Bronchial epithelial cell (primary cell): Measurements from ENCODE around the gene DSG4. TPM values are rescaled to one million over a fixed set of nuclear protein-coding genes. Genes with fewer than 3 reads are reported as not detected.

Experiments used
- DNase-seq: peaks from one replicate; pipeline ENCODE4 v3.0.0-alpha.2; 2010; ENCODE audit warnings: low read depth
- FAIRE-seq: peaks from 2 replicates; lab custom pipeline; 2011; peaks lifted over from hg19 to GRCh38; lab: Jason Lieb, UNC
- H3K27me3 ChIP-seq: 2 replicates; pipeline ENCODE4 v1.5.1; 2011; ENCODE audit warnings: low read length; ENCODE audit not compliant: control insufficient read depth, insufficient read depth
- H3K36me3 ChIP-seq: 2 replicates; pipeline ENCODE4 v1.5.1; 2011; ENCODE audit warnings: low read length; ENCODE audit not compliant: control insufficient read depth, insufficient read depth
- H3K4me3 ChIP-seq: 2 replicates; pipeline ENCODE4 v1.5.1; 2011; ENCODE audit warnings: mild to moderate bottlenecking, low read depth, low read length, control low read depth
- total RNA-seq: library from RNA; depleted of rRNA; stranded (reverse); fragments of >200 nt; gene quantifications from 2 replicates; pipeline ENCODE4 v1.2.1, GENCODE V29; 2014
- TF ChIP-seq, protein P1 (sequence below): IDR thresholded peaks from 2 replicates; pipeline ENCODE4 v1.5.1; 2011; ENCODE audit warnings: mild to moderate bottlenecking, moderate library complexity, low read length, control low read depth, inconsistent platforms; ENCODE audit not compliant: insufficient read depth, severe bottlenecking

DSG4 gene
- total RNA-seq, 1 donor from 2014 or later: not detected

DNA sequence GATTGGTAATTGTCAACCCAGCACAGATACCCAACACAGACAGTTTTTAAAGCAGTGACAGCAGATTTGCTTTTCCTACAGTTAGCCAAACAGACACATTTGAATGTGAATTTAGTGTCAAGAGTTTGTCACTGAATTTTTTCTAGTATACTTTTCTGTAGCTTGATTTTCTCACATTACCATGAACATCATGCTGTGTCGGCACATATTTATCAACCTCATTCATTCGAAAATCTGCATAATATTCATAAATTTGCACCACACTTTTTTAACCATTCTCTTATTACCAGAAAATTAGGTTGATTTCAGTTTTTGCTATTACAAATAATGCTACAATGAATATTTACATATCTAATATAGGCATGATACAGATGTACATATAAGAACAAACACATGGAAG lies 43.9 kb downstream of the DSG4 start:
- Histone ChIP-seq H3K27me3 (no peaks in the 10 kb centered on the region), H3K36me3 (no peaks in the 10 kb centered on the region), H3K4me3 (no peak overlapping the region)
- no peak for FAIRE-seq
- TF ChIP-seq, protein P1, sequence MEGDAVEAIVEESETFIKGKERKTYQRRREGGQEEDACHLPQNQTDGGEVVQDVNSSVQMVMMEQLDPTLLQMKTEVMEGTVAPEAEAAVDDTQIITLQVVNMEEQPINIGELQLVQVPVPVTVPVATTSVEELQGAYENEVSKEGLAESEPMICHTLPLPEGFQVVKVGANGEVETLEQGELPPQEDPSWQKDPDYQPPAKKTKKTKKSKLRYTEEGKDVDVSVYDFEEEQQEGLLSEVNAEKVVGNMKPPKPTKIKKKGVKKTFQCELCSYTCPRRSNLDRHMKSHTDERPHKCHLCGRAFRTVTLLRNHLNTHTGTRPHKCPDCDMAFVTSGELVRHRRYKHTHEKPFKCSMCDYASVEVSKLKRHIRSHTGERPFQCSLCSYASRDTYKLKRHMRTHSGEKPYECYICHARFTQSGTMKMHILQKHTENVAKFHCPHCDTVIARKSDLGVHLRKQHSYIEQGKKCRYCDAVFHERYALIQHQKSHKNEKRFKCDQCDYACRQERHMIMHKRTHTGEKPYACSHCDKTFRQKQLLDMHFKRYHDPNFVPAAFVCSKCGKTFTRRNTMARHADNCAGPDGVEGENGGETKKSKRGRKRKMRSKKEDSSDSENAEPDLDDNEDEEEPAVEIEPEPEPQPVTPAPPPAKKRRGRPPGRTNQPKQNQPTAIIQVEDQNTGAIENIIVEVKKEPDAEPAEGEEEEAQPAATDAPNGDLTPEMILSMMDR: no peak
- DNase-seq: no peak

DNA sequence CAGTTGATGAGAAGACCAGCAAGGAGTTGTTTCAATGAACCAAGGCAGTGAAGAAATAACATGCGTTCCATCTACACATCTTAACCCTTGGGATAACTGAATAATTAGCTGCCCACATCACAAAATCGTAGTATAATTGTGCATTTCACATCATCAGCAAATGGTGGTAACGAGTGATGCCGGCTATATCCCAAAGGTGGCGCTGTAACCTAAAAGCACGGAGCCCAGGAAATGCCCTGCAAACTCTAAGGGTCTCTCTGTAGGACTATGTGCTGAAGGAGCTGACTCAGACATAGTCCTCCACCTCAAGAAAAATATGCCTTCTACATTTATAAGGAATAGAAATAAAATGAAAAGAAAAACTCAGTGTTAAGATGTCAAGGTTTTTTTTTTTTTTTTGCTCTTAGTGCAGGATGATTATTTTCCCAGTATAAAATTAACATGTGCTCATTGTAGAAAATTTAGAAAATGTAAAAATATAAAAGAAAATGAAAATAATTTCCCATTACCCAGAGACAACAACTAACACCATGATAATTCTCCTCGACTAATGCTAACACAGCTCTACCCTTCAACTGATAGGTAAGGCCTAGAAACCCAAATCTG lies 47.9 kb downstream of the DSG4 start:
- FAIRE-seq (no peak), DNase-seq (peak; percentile 65)
- no peaks in the 10 kb centered on the region for H3K36me3 ChIP-seq
- no peak overlapping the region for H3K4me3 ChIP-seq
- TF ChIP-seq, protein P1: peak; percentile 88
- H3K27me3 ChIP-seq: no peaks in the 10 kb centered on the region

DNA sequence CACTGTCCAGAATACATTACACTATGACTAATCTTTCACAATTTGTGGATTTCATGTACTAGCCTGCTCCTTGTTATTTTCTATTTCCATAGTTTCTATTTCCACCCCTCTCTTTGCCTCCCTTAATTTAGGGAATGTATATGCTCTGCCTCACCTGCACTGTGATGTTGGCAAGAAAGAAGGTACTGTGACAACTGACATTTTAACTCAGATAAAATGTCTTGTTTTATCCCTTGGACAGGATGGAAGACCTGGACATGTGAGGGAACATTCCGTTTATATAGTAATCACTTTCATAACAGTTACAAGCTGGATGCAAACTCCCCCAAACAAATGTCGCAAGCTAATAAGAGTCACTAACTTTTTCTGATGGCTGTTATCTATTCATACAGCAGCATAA lies 49.4 kb downstream of the DSG4 start:
- peak; percentile 65 for DNase-seq
- TF ChIP-seq, protein P1: no peak
- no peaks in the 10 kb centered on the region for H3K36me3 ChIP-seq
- FAIRE-seq: no peak
- no peak overlapping the region for H3K4me3 ChIP-seq
- no peaks in the 10 kb centered on the region for H3K27me3 ChIP-seq

DNA sequence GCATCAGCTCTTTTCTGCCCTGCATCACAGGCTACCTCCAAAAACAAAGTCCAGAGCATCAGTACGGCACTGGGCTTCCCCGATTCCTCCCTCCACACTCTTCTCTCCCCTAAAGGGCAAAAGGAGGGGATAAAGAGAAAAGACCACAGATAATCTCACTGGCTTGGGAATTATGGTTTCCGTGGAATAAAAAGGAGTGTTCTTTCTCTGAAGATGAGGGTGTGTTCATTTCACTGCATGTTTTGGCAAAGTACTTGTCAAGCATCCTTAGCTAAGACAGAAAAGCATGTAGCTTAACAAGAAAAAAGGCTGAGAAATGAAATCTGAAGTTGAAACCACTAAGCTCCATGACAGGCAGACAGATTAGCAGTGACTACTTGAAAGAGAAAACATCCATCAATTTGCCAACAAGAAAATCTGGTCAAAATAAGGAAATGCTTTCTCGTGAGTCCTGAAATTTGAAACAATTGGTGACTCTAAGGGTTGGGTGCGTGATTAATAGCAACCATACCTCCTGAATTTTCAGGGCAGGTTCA lies 50.4 kb downstream of the DSG4 start:
- no peaks in the 10 kb centered on the region for H3K36me3 ChIP-seq
- H3K27me3 ChIP-seq: no peaks in the 10 kb centered on the region
- H3K4me3 ChIP-seq: no peak overlapping the region
- TF ChIP-seq, protein P1: no peak
- peak; percentile 48 for DNase-seq
- FAIRE-seq: peak; percentile 28

DNA sequence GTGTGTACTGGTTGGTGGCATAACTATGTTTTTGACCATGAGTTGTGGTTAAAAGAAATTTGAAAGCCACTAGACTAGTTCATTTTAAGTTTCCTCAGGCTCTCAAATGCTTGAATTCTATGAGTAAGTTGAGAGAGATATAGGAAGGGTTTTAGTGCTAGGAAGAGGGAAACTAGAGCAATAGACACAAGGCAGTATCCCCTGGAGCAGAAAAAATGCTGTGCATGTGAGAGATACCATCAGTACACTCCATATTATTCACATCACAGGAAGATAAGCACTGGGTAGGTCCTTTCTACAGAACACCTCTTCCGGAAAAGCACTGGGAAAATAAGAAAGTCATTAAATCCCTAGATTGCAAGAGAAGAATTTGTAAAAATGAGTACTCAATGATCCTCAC lies 51.6 kb downstream of the DSG4 start:
- Histone ChIP-seq H3K36me3 (no peaks in the 10 kb centered on the region), H3K4me3 (no peak overlapping the region), H3K27me3 (no peaks in the 10 kb centered on the region)
- FAIRE-seq (no peak), DNase-seq (no peak)
- TF ChIP-seq, protein P1: no peak

DNA sequence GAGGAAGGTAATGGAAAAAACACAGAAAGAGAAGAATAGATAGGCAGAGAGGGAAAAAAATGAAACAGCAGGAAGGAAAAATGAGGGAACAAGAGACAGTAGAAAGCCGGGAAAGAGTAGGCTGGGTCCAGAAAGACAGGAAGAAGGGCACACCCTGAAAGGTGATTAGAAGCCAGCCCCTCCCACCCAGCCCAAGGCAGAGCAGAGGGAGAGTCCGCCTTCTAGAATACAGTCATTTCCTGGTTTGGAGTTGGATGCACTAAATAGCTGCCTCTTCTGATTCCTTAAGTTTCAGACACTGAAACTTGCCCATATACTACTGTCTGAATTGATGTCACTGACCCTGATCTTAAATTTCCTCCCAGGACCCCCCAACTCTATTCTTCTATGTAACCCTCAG lies 53.0 kb downstream of the DSG4 start:
- DNase-seq: peak; percentile 83
- FAIRE-seq: no peak
- TF ChIP-seq, protein P1: no peak
- no peak overlapping the region for H3K4me3 ChIP-seq
- no peaks in the 10 kb centered on the region for H3K36me3 ChIP-seq
- no peaks in the 10 kb centered on the region for H3K27me3 ChIP-seq
